SK-N-MC (cell line): ENCODE measurements around the gene WFIKKN1.

Experiments used
- EZH2 ChIP-seq: fragments of 200-600 bp; sonication (generic); IDR thresholded peaks from one replicate; pipeline ENCODE4 v1.6.1; 2017; ENCODE audit warnings: antibody characterized with exemption
- FOXP2 ChIP-seq: optimal IDR thresholded peaks from 2 replicates; pipeline ENCODE3; 2011; ENCODE audit warnings: mild to moderate bottlenecking, moderate library complexity; ENCODE audit not compliant: insufficient read depth; ENCODE audit errors: extremely low read length, control extremely low read depth
- POLR2AphosphoS5 ChIP-seq: IDR thresholded peaks from 2 replicates; pipeline ENCODE4 v1.6.1; 2012; ENCODE audit warnings: mild to moderate bottlenecking, low read depth, low read length, borderline replicate concordance

- no peak for TF ChIP-seq POLR2AphosphoS5
- no peak for TF ChIP-seq EZH2
- no peak for TF ChIP-seq FOXP2
Measured at GRCh38 chr16:628321-629061, 2.3 kb upstream of the WFIKKN1 start.
